Nephron progenitor cell (in vitro differentiated cells): ENCODE measurements around the gene COPS4.
"Not testable (repeated sequence)": the region's sequence is repeated elsewhere in the genome, so short reads cannot be mapped to it uniquely, and the experiment has no call there.

Experiments used
- DNase-seq: peaks from one replicate; pipeline ENCODE4 v3.0.0; 2021
- H3K27ac Mint-ChIP-seq: 2 replicates; pipeline ENCODE4 v1.8.0; 2021; ENCODE audit warnings: mild to moderate bottlenecking, moderate library complexity, mixed read lengths
- H3K27me3 Mint-ChIP-seq: 2 replicates; pipeline ENCODE4 v1.8.0; 2021; ENCODE audit warnings: mild to moderate bottlenecking, low read depth, mixed read lengths; ENCODE audit not compliant: poor library complexity
- H3K36me3 Mint-ChIP-seq: 2 replicates; pipeline ENCODE4 v1.8.0; 2021; ENCODE audit warnings: low read depth, mixed read lengths
- H3K4me1 Mint-ChIP-seq: 2 replicates; pipeline ENCODE4 v1.8.0; 2021; ENCODE audit warnings: mixed read lengths
- H3K4me3 Mint-ChIP-seq: 2 replicates; pipeline ENCODE4 v1.8.0; 2021; ENCODE audit warnings: mild to moderate bottlenecking, moderate library complexity, mixed read lengths
- H3K9me3 Mint-ChIP-seq: 2 replicates; pipeline ENCODE4 v1.8.0; 2021; ENCODE audit warnings: mild to moderate bottlenecking, moderate library complexity, mixed read lengths
- CTCF ChIP-seq: fragments of 200-600 bp; sonication (generic); IDR thresholded peaks from 2 replicates; pipeline ENCODE4 v1.5.0; 2021; ENCODE audit warnings: antibody characterized with exemption

The COPS4 gene

GRCh38 chr4:83034630-83035494 lies at the start of gene COPS4:
COPS4 (plus strand) TSS chr4:83035183; CDS start chr4:83035225, 42 bp downstream.
- peak; percentile 93 for DNase-seq
- Mint-ChIP-seq H3K9me3 (no peaks in the 10 kb centered on the region), H3K4me1 (peaks cover 18% of the 10 kb centered on the region), H3K36me3 (no peaks in the 10 kb centered on the region), H3K27ac (peak within 1 kb of the TSS; percentile 98), H3K4me3 (peak within 1 kb of the TSS; percentile 97), H3K27me3 (peaks cover 29% of the 10 kb centered on the region)
- TF ChIP-seq CTCF: no peak

- Mint-ChIP-seq H3K9me3 (peaks cover 10% of the 10 kb centered on the region), H3K36me3 (peaks cover 56% of the 10 kb centered on the region)
- not testable (repeated sequence) for H3K4me1 Mint-ChIP-seq, DNase-seq, H3K4me3 Mint-ChIP-seq, H3K27me3 Mint-ChIP-seq, H3K27ac Mint-ChIP-seq
Observed at GRCh38 chr4:82987519-82987918, 47.5 kb upstream of the COPS4 start.

- Mint-ChIP-seq H3K27me3 (no peaks in the 10 kb centered on the region), H3K4me1 (no peaks in the 10 kb centered on the region), H3K9me3 (peaks cover 10% of the 10 kb centered on the region), H3K36me3 (peaks cover 54% of the 10 kb centered on the region), H3K27ac (no peak overlapping the region), H3K4me3 (no peak overlapping the region)
- no peak for TF ChIP-seq CTCF
- no peak for DNase-seq
Observed at GRCh38 chr4:82988323-82988832, 46.6 kb upstream of the COPS4 start.

- H3K27ac Mint-ChIP-seq: peak overlapping the region; percentile 22
- no peaks in the 10 kb centered on the region for H3K27me3 Mint-ChIP-seq
- H3K4me1 Mint-ChIP-seq: no peaks in the 10 kb centered on the region
- peaks cover 10% of the 10 kb centered on the region for H3K9me3 Mint-ChIP-seq
- no peak for DNase-seq
- H3K36me3 Mint-ChIP-seq: peaks cover 46% of the 10 kb centered on the region
- no peak overlapping the region for H3K4me3 Mint-ChIP-seq
- no peak for TF ChIP-seq CTCF
Observed at GRCh38 chr4:82989575-82990429, 45.2 kb upstream of the COPS4 start.

GRCh38 chr4:82994834-82995233 lies 40.1 kb upstream of the COPS4 start:
- no peaks in the 10 kb centered on the region for H3K9me3 Mint-ChIP-seq
- no peak overlapping the region for H3K27ac Mint-ChIP-seq
- no peak overlapping the region for H3K4me3 Mint-ChIP-seq
- H3K36me3 Mint-ChIP-seq: peaks cover 21% of the 10 kb centered on the region
- no peak for TF ChIP-seq CTCF
- no peaks in the 10 kb centered on the region for H3K27me3 Mint-ChIP-seq
- DNase-seq: no peak
- H3K4me1 Mint-ChIP-seq: peaks cover 9% of the 10 kb centered on the region

- H3K9me3 Mint-ChIP-seq: no peaks in the 10 kb centered on the region
- no peak overlapping the region for H3K27ac Mint-ChIP-seq
- no peak for TF ChIP-seq CTCF
- H3K4me3 Mint-ChIP-seq: no peak overlapping the region
- peaks cover 17% of the 10 kb centered on the region for H3K36me3 Mint-ChIP-seq
- DNase-seq: no peak
- H3K4me1 Mint-ChIP-seq: peaks cover 9% of the 10 kb centered on the region
- H3K27me3 Mint-ChIP-seq: peaks cover under 1% of the 10 kb centered on the region
Observed at GRCh38 chr4:82998898-82999297, 36.1 kb upstream of the COPS4 start.
